Limb (tissue), 2 donors: ENCODE results near the gene C8B.

ENCODE experiments used
- DNase-seq, 2 donors: peaks; one replicate each; pipeline ENCODE4 v3.0.0-alpha.2; 2016; ENCODE audit errors: extremely low spot score in 2 of 2

Gene C8B

DNA sequence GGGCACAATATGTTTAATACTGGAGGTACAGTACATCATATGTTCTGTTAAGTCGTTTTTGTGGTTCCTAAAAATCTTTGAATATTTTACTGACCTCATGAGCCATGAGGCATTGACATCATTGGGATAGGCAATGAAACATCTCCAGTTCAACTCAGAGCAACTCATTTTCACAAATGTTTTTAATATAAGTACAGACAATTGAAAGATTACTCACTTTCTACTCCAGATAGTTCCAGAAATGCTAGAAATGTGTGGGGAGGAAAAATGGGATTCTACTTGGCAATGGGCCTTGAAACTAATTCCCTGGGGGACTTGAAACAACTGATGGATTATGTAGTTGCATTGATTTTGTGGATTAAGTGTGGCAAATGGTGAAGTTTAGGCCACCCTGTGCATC, 7.2 kb upstream of the C8B start:
- no peak for DNase-seq

GRCh38 chr1:56970280-56970679, 4.5 kb upstream of the C8B start:
- DNase-seq = no peak

GRCh38 chr1:56968878-56969495, 3.2 kb upstream of the C8B start:
- no peak for DNase-seq

DNA sequence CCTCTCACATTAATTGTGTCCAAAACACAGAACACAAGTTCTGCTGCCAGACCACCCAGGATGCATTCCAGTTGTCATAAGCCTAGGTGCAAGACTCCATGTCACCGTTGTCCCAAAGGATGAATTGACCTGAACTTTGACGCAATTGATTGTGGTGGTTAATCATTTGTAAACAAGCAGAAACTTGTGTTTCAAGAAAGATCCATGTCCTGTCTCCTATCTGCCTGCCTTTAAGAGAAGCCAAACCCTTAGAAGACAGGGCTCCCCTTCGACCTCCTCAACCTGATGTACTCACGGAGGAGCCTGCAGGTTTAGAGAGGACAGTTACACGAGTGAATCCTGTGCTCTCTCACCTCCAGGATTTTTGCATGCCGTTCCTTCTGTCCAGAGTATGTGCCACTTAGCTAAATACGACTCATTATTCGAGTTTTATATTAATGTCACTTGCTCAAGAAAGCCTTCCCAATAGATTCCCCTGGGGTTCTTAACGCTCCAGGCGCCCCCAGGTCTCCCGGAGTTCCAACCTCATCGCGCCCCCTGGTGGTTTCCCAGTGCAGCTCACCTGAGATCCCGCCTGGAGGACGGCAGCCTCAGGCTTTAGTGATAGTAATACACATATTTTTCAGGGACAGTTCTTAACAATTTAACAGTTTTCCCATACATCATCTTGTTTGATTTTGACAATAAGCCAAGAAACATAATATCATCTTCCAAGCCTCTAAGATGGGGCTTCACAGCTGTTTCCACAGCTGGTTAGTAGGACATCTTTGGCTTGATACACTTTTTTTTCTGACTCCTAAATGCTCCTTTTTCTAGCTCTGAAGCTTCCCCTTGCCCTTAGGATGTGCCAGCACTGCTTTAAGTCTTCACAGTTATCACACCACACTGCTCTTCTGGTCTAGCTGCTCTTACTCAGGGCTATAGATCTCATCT, 2.4 kb upstream of the C8B start:
- DNase-seq = peak in 1 of 2 donors; percentile 33

DNA sequence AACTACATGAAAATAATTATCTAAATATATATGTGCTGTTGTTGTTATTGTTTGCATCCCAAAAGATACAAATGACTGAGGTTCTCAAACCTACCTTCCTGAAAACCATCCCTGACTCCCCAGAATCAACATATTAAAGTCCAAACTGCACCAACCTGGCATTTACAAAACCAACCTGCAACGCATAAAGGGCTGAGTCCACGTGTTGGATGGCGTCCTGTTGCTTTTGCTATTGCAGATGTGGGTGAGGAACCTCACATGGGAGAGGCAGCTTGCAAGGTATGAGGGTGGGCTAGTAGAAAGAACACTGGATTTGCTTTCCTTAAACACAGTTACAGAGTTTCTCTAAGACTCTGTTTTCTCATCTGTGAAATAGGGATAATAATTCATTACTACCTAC, 1.5 kb upstream of the C8B start:
- no peak for DNase-seq

DNA sequence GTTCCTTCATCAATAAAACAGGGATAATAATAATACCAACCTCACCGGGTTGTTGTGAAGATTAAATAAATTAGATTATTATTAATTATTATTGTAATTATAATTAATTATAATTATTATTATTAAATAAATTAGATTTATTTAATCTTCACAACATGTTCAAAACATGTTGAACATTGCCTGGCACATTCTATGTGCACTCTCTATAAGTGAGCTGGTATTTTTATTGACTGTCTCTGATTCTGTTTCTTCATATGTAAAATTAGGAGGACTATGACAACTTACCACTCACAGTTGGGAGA, 834 bp upstream of the C8B start:
- DNase-seq = no peak

- no peak for DNase-seq
Measured at GRCh38 chr1:56965191-56965590, 624 bp downstream of the C8B start.

DNA sequence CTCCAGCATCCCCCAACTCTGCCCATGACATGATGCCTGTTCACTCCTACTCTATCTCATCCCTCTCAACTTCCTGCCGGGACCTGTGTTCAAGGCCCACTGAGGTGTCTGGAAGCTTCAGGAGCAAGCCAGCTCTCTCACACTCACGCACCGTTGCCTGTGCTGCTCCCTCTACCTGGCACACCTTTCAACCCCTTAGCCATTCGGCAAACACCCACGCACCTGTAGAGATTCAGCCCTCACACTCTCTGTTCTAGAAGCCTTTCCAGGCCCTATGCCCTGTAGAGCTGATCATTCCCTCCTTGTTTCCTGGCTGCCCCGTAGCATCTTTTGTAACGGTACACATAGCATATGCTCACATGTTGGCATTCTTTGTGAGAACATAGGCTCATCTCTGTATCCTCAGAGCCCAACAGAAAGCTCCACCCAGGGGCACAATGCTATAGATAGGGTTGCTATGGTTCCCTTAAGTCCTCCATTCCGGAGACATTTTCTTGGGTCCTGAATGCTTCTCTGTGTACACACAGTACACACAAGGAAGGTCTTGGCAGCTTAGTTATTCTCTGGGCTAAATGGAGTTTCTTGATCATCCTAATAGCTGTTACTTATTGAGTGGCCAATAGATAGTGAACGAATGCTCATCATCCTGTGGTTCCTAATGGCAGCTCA, 1.3 kb downstream of the C8B start:
- DNase-seq = no peak

- DNase-seq = no peak
Measured at GRCh38 chr1:56963667-56964066, 2.1 kb downstream of the C8B start.

GRCh38 chr1:56961426-56961825, 4.4 kb downstream of the C8B start:
- no peak for DNase-seq

DNA sequence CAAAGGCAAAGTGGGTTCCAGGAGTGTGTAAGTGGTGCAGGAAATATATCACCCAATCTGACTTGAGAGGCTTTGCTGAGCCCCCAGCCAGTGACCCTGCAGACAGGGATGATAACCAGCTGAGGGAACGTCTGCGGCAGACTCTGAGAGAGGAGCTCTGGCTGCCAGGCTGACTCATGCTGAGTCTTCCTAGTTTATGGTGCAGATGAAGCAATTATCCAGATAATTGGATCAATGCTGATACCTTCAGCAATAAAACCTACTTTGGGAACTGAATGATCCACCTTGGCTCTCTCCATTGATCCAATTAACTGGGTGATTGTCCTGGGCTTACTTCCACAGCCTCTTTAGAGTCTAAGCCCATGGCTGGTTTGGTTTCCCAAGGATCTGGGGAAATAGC, 7.3 kb downstream of the C8B start:
- DNase-seq = no peak

DNA sequence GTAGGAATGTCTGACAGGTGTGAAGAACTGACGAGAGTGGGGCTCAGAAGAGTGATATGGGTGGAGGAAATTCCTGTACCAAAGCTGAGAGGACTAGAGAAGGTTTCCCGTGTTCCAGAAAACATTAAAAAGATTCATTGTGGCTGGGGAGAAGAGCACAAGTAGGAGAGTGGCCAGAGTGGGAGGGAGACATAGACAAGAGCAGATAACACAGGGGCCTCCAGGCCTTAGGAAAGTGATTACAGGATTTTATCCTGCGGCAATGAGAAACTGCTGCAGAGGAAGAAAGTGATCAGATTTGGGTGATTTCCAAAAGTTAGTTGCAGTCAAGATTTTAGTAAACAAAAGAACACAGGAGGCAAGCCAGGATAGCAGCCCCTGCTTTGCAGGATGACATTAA, 7.9 kb downstream of the C8B start:
- DNase-seq = no peak

GRCh38 chr1:56954664-56955063, 11.2 kb downstream of the C8B start:
- DNase-seq = no peak

DNA sequence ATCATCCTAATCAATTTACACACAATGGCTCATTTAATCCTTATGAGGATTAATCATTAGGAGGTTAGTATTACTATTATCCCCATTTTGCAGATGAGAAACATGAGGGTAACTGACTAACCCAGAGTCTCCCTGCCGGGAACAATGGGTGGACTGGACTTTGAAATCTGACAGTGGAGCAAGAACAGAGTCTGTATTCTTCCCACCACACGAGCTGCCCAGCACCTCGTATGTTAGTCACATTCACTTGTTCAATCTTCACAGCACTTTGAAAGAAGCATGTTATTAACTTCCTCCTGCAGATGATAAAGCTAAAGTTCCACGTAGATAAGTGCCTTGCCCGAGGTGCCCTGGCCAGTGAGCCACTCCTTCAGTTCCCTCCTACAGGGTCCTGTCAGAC, 12.4 kb downstream of the C8B start:
- no peak for DNase-seq

GRCh38 chr1:56952501-56952900, 13.3 kb downstream of the C8B start:
- no peak for DNase-seq

- DNase-seq = no peak
Measured at GRCh38 chr1:56948403-56949023, 17.3 kb downstream of the C8B start.

DNA sequence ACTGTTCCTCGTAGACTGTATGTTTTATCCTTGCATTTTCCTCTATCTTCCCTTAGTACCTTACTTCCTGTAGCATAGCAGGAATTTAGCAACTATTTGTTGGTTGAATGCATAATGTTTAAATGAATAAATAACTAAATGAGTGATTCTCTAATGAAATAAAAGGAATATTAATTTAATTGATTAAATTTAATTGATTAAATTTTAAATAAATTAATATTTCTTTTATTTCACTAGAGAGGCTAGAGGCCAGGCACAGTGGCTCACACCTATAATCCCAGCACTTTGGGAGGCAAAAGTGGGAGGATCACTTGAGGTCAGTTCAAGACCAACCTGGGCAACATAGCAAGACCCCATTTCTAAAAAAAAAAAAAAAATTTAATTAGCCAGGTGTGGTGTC, 25.8 kb downstream of the C8B start:
- no peak for DNase-seq

GRCh38 chr1:56939209-56939608, 26.6 kb downstream of the C8B start:
- no peak for DNase-seq

GRCh38 chr1:56938646-56939045, 27.2 kb downstream of the C8B start:
- DNase-seq = no peak

- DNase-seq = no peak
Measured at GRCh38 chr1:56934430-56935060, 31.3 kb downstream of the C8B start.

GRCh38 chr1:56933606-56934005, 32.2 kb downstream of the C8B start:
- no peak for DNase-seq

- DNase-seq = no peak
Measured at GRCh38 chr1:56933161-56933560, 32.7 kb downstream of the C8B start.
